ENCODE results near the gene PSPN. TPM values are rescaled to one million over a fixed set of nuclear protein-coding genes. Genes with fewer than 3 reads are reported as not detected.
A peak's percentile ranks its signal among the peaks of the same experiment; 100 is the strongest.

The PSPN gene
- total RNA-seq: 1 to 10 TPM; 1.9 to 2.7 TPM
- polyA plus RNA-seq (2013, experiment 1 of 2): 1.3 TPM
- polyA plus RNA-seq (2013, experiment 2 of 2): 1.3 TPM
- long read RNA-seq, experiment 1: 0 reads
- long read RNA-seq, experiment 2: 0 reads
- long read RNA-seq, experiment 3, partial matches to known transcripts: 0 of 1 reads
- long read RNA-seq, experiment 3, other reads (novel, unspliced or antisense): 0 of 1 reads
- long read RNA-seq, experiment 4: 0 reads

- no peak within 1 kb of the TSS for H3K9ac ChIP-seq (ENCODE audit: extremely low read depth, low read length, poor library complexity, severe bottlenecking)
- no peak for TF ChIP-seq CTCF (conservative IDR thresholded peaks at IDR 0.05)
- no peak within 1 kb of the TSS for H3K27ac ChIP-seq (ENCODE audit: low read depth, low read length)
- H3K27ac Mint-ChIP-seq: no peak within 1 kb of the TSS
- H3K27me3 ChIP-seq (ENCODE audit: control insufficient read depth, insufficient read depth, low read length, poor library complexity, severe bottlenecking): no peaks in the 10 kb centered on the region
- peaks cover 8% of the 10 kb centered on the region for H3K4me1 Mint-ChIP-seq
- H3K36me3 Mint-ChIP-seq (ENCODE audit: low read depth): peaks cover 25% of the 10 kb centered on the region
- no peaks in the 10 kb centered on the region for H3K27me3 Mint-ChIP-seq (ENCODE audit: insufficient read depth)
- peaks cover 23% of the 10 kb centered on the region for H3K36me3 ChIP-seq (ENCODE audit: control insufficient read depth, insufficient read depth, low read length)
- H3K4me3 ChIP-seq (ENCODE audit: low read length): no peak within 1 kb of the TSS
- WGBS, 2 experiments (ENCODE audit: insufficient coverage in 1 of 2, insufficient read length in 1 of 2): 93 to 96% methylated on average over 8 to 25 of the region's 25 CpGs
- no peak for DNase-seq
- peaks cover 5% of the 10 kb centered on the region for H3K4me1 ChIP-seq (ENCODE audit: control insufficient read depth, insufficient read depth, low read length)
- no peak within 1 kb of the TSS for H3K4me3 Mint-ChIP-seq
- H3K9me3 Mint-ChIP-seq: peaks cover 9% of the 10 kb centered on the region
- peaks cover 10% of the 10 kb centered on the region for H3K9me3 ChIP-seq (ENCODE audit: control insufficient read depth, low read length)
These were observed at the start of gene PSPN for GRCh38 chr19:6375411-6376010. Gene PSPN (minus strand): TSS chr19:6375933. CDS start chr19:6375849, 84 bp downstream.

- Mint-ChIP-seq H3K27ac (peak overlapping the region; percentile 75), H3K4me3 (peak overlapping the region; percentile 89), H3K27me3 (ENCODE audit: insufficient read depth) (peaks cover 14% of the 10 kb centered on the region), H3K4me1 (peaks cover 16% of the 10 kb centered on the region), H3K9me3 (peaks cover 11% of the 10 kb centered on the region), H3K36me3 (ENCODE audit: low read depth) (peaks cover 32% of the 10 kb centered on the region)
- peaks cover 7% of the 10 kb centered on the region for H3K27me3 ChIP-seq (ENCODE audit: control insufficient read depth, insufficient read depth, low read length, poor library complexity, severe bottlenecking)
- no peak for TF ChIP-seq CTCF (conservative IDR thresholded peaks at IDR 0.05)
- 13 to 15% methylated on average over 26 to 43 of the region's 43 CpGs for WGBS, 2 experiments (ENCODE audit: insufficient coverage in 1 of 2, insufficient read length in 1 of 2)
- peak overlapping the region; percentile 62 for H3K27ac ChIP-seq (ENCODE audit: low read depth, low read length)
- peaks cover 6% of the 10 kb centered on the region for H3K9me3 ChIP-seq (ENCODE audit: control insufficient read depth, low read length)
- no peaks in the 10 kb centered on the region for H3K4me1 ChIP-seq (ENCODE audit: control insufficient read depth, insufficient read depth, low read length)
- H3K36me3 ChIP-seq (ENCODE audit: control insufficient read depth, insufficient read depth, low read length): peaks cover 31% of the 10 kb centered on the region
- H3K4me3 ChIP-seq (ENCODE audit: low read length): no peak overlapping the region
- H3K9ac ChIP-seq (ENCODE audit: extremely low read depth, low read length, poor library complexity, severe bottlenecking): no peak overlapping the region
- peak; percentile 100 for DNase-seq
These were observed 49.4 kb upstream of the PSPN start for GRCh38 chr19:6424939-6425731.

GRCh38 chr19:6424195-6424938, 48.6 kb upstream of the PSPN start, which contains the start of gene KHSRP:
Gene KHSRP (minus strand): TSS chr19:6424811. CDS start chr19:6424701, 110 bp downstream.
- peak within 1 kb of the TSS; percentile 93 for H3K4me3 ChIP-seq (ENCODE audit: low read length)
- Mint-ChIP-seq H3K9me3 (peaks cover 11% of the 10 kb centered on the region), H3K4me3 (peak within 1 kb of the TSS; percentile 89), H3K27ac (peak within 1 kb of the TSS; percentile 91), H3K36me3 (ENCODE audit: low read depth) (peaks cover 40% of the 10 kb centered on the region), H3K27me3 (ENCODE audit: insufficient read depth) (peaks cover 6% of the 10 kb centered on the region), H3K4me1 (peaks cover 16% of the 10 kb centered on the region)
- no peaks in the 10 kb centered on the region for H3K4me1 ChIP-seq (ENCODE audit: control insufficient read depth, insufficient read depth, low read length)
- H3K9ac ChIP-seq (ENCODE audit: extremely low read depth, low read length, poor library complexity, severe bottlenecking): peak within 1 kb of the TSS; percentile 87
- H3K27ac ChIP-seq (ENCODE audit: low read depth, low read length): peak within 1 kb of the TSS; percentile 62
- TF ChIP-seq CTCF (conservative IDR thresholded peaks at IDR 0.05): no peak
- no peak for DNase-seq
- peaks cover 38% of the 10 kb centered on the region for H3K36me3 ChIP-seq (ENCODE audit: control insufficient read depth, insufficient read depth, low read length)
- WGBS, 2 experiments (ENCODE audit: insufficient coverage in 1 of 2, insufficient read length in 1 of 2): 0% methylated on average over 14 to 104 of the region's 114 CpGs
- peaks cover 3% of the 10 kb centered on the region for H3K27me3 ChIP-seq (ENCODE audit: control insufficient read depth, insufficient read depth, low read length, poor library complexity, severe bottlenecking)
- peaks cover 6% of the 10 kb centered on the region for H3K9me3 ChIP-seq (ENCODE audit: control insufficient read depth, low read length)
